Neural crest cell (in vitro differentiated cells): ENCODE measurements around the gene AP3S2. TPM values are rescaled to one million over a fixed set of nuclear protein-coding genes. Genes with fewer than 3 reads are reported as not detected.

Experiments
- DNase-seq: peaks from one replicate; pipeline ENCODE4 v3.0.0; 2021; ENCODE audit warnings: low read depth, mixed read lengths, low spot score
- H3K27ac Mint-ChIP-seq: one replicate; pipeline ENCODE4 v1.8.0; 2021; ENCODE audit warnings: mild to moderate bottlenecking, mixed read lengths; ENCODE audit not compliant: unreplicated experiment
- H3K27me3 Mint-ChIP-seq: 2 replicates; pipeline ENCODE4 v1.8.0; 2021; ENCODE audit warnings: low read depth, mild to moderate bottlenecking, mixed read lengths
- H3K36me3 Mint-ChIP-seq: 2 replicates; pipeline ENCODE4 v1.8.0; 2021; ENCODE audit warnings: low read depth, mild to moderate bottlenecking, mixed read lengths
- H3K4me1 Mint-ChIP-seq: 2 replicates; pipeline ENCODE4 v1.8.0; 2021; ENCODE audit warnings: mixed read lengths
- H3K4me3 Mint-ChIP-seq: one replicate; pipeline ENCODE4 v1.8.0; 2021; ENCODE audit warnings: mild to moderate bottlenecking, mixed read lengths
- H3K9me3 Mint-ChIP-seq: 2 replicates; pipeline ENCODE4 v1.8.0; 2021; ENCODE audit warnings: mixed read lengths
- CTCF ChIP-seq: fragments of 200-600 bp; sonication (generic); conservative IDR thresholded peaks from 2 replicates; pipeline ENCODE4 v1.5.0; 2021; ENCODE audit warnings: antibody characterized with exemption, mild to moderate bottlenecking
- total RNA-seq: library from RNA; stranded (reverse); gene quantifications from 2 replicates; pipeline ENCODE4 v1.2.1, GENCODE V29; 2021

The AP3S2 gene
- total RNA-seq, 1 donor from 2014 or later = 31.6 TPM

- H3K4me3 Mint-ChIP-seq = no peak overlapping the region
- no peak overlapping the region for H3K27ac Mint-ChIP-seq
- no peaks in the 10 kb centered on the region for H3K9me3 Mint-ChIP-seq
- no peak for DNase-seq
- peaks cover 9% of the 10 kb centered on the region for H3K36me3 Mint-ChIP-seq
- TF ChIP-seq CTCF = no peak
- peaks cover 20% of the 10 kb centered on the region for H3K4me1 Mint-ChIP-seq
- H3K27me3 Mint-ChIP-seq = no peaks in the 10 kb centered on the region
Observed at GRCh38 chr15:89908226-89908625, 14.4 kb upstream of the AP3S2 start.

GRCh38 chr15:89907289-89907688 lies 13.5 kb upstream of the AP3S2 start:
- DNase-seq = no peak
- no peak for TF ChIP-seq CTCF
- no peaks in the 10 kb centered on the region for H3K27me3 Mint-ChIP-seq
- H3K36me3 Mint-ChIP-seq = peaks cover 9% of the 10 kb centered on the region
- H3K9me3 Mint-ChIP-seq = no peaks in the 10 kb centered on the region
- H3K27ac Mint-ChIP-seq = no peak overlapping the region
- H3K4me3 Mint-ChIP-seq = no peak overlapping the region
- peaks cover 14% of the 10 kb centered on the region for H3K4me1 Mint-ChIP-seq

DNA sequence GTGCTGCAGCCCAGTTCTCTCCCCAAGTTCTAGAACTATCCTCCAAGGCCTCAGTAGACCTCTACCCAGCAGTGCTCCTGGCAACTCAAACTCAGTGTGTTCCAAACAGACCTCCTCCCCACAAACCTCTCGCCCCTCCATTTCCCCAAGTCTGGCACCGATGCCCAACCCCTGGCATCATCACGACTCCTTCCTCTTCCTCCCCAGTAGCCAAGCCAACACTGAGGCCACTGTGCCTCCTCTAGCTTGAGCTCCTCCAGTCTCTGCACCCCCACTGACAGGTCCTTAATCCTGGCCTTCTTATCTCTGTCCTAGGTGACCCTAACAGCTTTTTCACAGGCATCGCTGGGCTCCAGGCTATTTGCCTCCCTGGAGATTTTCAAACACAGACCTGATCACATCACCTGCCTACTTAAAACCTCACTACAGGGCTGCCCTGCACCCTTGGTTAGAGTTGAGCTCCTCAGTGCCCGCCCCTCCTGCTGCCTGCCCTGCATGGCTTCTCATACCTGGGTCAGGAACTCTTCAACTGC lies 12.1 kb upstream of the AP3S2 start:
- Mint-ChIP-seq H3K27ac (no peak overlapping the region), H3K4me3 (no peak overlapping the region), H3K9me3 (no peaks in the 10 kb centered on the region), H3K27me3 (no peaks in the 10 kb centered on the region), H3K4me1 (peaks cover under 1% of the 10 kb centered on the region), H3K36me3 (peaks cover 9% of the 10 kb centered on the region)
- no peak for TF ChIP-seq CTCF
- DNase-seq = no peak

DNA sequence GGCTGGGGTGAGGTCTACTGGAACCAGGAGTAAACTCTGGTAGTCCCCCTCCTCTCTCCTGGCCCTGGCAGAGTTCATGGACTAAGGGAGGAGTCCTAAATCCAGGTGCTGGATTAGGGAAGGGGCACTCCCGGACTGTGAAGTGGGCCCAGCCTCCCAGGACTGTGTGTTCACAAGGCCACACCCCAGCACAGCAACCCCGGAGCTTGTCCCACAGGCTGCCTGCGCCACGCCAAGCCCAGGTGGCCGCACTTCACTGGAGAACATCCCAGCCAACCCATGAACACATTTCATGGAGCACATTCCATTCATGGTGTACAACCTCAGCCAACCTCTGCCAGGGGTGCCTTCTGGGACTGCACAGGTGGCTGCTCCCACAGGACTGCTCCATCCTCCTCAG lies 10.7 kb upstream of the AP3S2 start:
- Mint-ChIP-seq H3K9me3 (no peaks in the 10 kb centered on the region), H3K4me1 (no peaks in the 10 kb centered on the region), H3K4me3 (no peak overlapping the region), H3K27me3 (no peaks in the 10 kb centered on the region), H3K36me3 (peaks cover 9% of the 10 kb centered on the region), H3K27ac (no peak overlapping the region)
- no peak for DNase-seq
- TF ChIP-seq CTCF = no peak

GRCh38 chr15:89903858-89904130 lies 10.0 kb upstream of the AP3S2 start:
- no peak for DNase-seq
- Mint-ChIP-seq H3K4me3 (no peak overlapping the region), H3K27me3 (no peaks in the 10 kb centered on the region), H3K36me3 (peaks cover 4% of the 10 kb centered on the region), H3K9me3 (no peaks in the 10 kb centered on the region), H3K4me1 (no peaks in the 10 kb centered on the region), H3K27ac (no peak overlapping the region)
- TF ChIP-seq CTCF = no peak
